Fibroblast of pulmonary artery (primary cell): ENCODE results near the gene MRM1.

Source experiments
- DNase-seq: peaks from one replicate; pipeline ENCODE4 v3.0.0-alpha.2; 2010; ENCODE audit warnings: low read depth
- H3K4me3 ChIP-seq: replicated peaks from 2 replicates; pipeline ENCODE4 v1.5.1; 2011; ENCODE audit warnings: low read depth, mild to moderate bottlenecking, control low read depth, low read length, moderate library complexity
- CTCF ChIP-seq: IDR thresholded peaks from 2 replicates; pipeline ENCODE4 v1.5.1; 2011; ENCODE audit warnings: mild to moderate bottlenecking, control low read depth, low read length, inconsistent platforms; ENCODE audit errors: missing control alignments

Gene MRM1

GRCh38 chr17:36641331-36641876 lies 40.0 kb downstream of the MRM1 start:
- no peak for TF ChIP-seq CTCF
- H3K4me3 ChIP-seq, result peak overlapping the region; percentile 14
- DNase-seq, result no peak

GRCh38 chr17:36641877-36642845 lies 40.8 kb downstream of the MRM1 start:
- no peak for TF ChIP-seq CTCF
- peak overlapping the region; percentile 14 for H3K4me3 ChIP-seq
- DNase-seq, result no peak

- TF ChIP-seq CTCF, result no peak
- no peak overlapping the region for H3K4me3 ChIP-seq
- DNase-seq, result no peak
Observed at GRCh38 chr17:36643086-36643685, 41.8 kb downstream of the MRM1 start.

- no peak for DNase-seq
- TF ChIP-seq CTCF, result no peak
- no peak overlapping the region for H3K4me3 ChIP-seq
Observed at GRCh38 chr17:36645422-36645821, 44.0 kb downstream of the MRM1 start.

GRCh38 chr17:36647636-36648035 lies 46.3 kb downstream of the MRM1 start:
- no peak overlapping the region for H3K4me3 ChIP-seq
- DNase-seq, result no peak
- TF ChIP-seq CTCF, result no peak

GRCh38 chr17:36650096-36650775 lies 48.9 kb downstream of the MRM1 start:
- no peak overlapping the region for H3K4me3 ChIP-seq
- DNase-seq, result no peak
- no peak for TF ChIP-seq CTCF
